Kidney epithelial cell (primary cell): Measurements from ENCODE around the gene TCL1A. TPM values are rescaled to one million over a fixed set of nuclear protein-coding genes. Genes with fewer than 3 reads are reported as not detected.
"Not testable (repeated sequence)": the region's sequence is repeated elsewhere in the genome, so short reads cannot be mapped to it uniquely, and the experiment has no call there.

ENCODE experiments used
- DNase-seq: peaks from one replicate; pipeline ENCODE4 v3.0.0-alpha.2; 2010; ENCODE audit warnings: low read depth
- H3K27me3 ChIP-seq: 2 replicates; pipeline ENCODE4 v1.6.0; 2011; ENCODE audit warnings: low read length; ENCODE audit not compliant: control insufficient read depth, insufficient read depth
- H3K36me3 ChIP-seq: 2 replicates; pipeline ENCODE4 v1.5.1; 2011; ENCODE audit warnings: low read length; ENCODE audit not compliant: control insufficient read depth, insufficient read depth
- H3K4me3 ChIP-seq: 2 replicates; pipeline ENCODE4 v1.5.1; 2011; ENCODE audit warnings: low read depth, mild to moderate bottlenecking, control low read depth, low read length
- total RNA-seq: library from RNA; depleted of rRNA; stranded (reverse); fragments of >200 nt; gene quantifications from 2 replicates; pipeline ENCODE4 v1.2.3, GENCODE V29; 2015
- TF ChIP-seq, protein P1 (sequence below): IDR thresholded peaks from 2 replicates; pipeline ENCODE4 v1.5.1; 2011; ENCODE audit warnings: mild to moderate bottlenecking, moderate library complexity, low read length, control low read depth, inconsistent platforms; ENCODE audit not compliant: insufficient read depth, poor library complexity, severe bottlenecking

The TCL1A gene
- total RNA-seq, 1 donor from 2014 or later = not detected

DNA sequence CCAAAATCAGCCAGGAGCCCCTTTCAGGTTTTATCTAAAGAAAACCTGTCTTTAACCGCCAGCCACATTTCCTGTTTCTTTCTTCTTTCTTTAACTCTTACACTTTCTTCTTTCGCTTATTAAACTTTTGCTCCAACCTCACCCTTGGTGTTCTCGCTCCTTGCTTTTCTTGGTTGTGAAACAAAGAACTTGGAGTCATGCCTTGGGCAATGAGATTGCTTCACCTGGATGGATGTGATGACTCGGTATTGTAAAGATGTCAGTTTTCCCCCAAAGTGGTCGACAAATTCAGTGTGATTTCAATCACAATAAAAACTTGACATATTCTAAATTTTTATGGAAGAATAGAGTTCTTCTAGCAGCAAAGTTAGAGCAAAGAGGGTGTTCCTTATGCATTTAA lies 16.2 kb upstream of the TCL1A start:
- no peaks in the 10 kb centered on the region for H3K36me3 ChIP-seq
- TF ChIP-seq, protein P1, sequence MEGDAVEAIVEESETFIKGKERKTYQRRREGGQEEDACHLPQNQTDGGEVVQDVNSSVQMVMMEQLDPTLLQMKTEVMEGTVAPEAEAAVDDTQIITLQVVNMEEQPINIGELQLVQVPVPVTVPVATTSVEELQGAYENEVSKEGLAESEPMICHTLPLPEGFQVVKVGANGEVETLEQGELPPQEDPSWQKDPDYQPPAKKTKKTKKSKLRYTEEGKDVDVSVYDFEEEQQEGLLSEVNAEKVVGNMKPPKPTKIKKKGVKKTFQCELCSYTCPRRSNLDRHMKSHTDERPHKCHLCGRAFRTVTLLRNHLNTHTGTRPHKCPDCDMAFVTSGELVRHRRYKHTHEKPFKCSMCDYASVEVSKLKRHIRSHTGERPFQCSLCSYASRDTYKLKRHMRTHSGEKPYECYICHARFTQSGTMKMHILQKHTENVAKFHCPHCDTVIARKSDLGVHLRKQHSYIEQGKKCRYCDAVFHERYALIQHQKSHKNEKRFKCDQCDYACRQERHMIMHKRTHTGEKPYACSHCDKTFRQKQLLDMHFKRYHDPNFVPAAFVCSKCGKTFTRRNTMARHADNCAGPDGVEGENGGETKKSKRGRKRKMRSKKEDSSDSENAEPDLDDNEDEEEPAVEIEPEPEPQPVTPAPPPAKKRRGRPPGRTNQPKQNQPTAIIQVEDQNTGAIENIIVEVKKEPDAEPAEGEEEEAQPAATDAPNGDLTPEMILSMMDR = no peak
- no peaks in the 10 kb centered on the region for H3K27me3 ChIP-seq
- DNase-seq = no peak
- H3K4me3 ChIP-seq = no peak overlapping the region

DNA sequence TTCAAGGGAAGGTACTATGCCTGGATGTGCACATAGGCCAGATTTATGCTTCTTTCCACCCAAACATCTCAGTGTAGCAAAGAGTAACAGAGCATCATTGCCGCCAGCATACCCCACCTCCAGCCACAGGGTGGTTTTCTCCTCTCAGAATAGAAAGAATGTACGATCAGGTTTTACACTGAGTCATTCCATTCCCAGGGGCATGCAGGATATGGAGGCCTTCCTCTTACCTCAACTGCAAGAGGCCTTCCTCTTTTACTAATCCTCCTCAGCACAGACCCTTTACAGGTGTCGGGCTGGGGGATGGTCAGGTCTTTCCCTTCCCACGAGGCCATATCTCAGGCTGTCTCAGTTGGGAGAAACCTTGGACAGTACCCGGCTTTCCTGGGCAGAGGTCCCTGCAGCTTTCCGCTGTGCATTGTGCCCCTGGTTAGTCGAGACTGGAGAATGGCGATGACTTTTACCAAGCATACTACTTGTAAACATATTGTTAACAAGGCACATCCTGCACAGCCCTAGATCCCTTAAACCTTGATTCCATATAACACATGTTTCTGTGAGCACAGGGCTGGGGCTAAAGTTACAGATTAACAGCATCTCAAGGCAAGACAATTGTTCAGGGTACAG lies 15.6 kb upstream of the TCL1A start:
- H3K4me3 ChIP-seq, H3K27me3 ChIP-seq, H3K36me3 ChIP-seq, DNase-seq: not testable (repeated sequence)

DNA sequence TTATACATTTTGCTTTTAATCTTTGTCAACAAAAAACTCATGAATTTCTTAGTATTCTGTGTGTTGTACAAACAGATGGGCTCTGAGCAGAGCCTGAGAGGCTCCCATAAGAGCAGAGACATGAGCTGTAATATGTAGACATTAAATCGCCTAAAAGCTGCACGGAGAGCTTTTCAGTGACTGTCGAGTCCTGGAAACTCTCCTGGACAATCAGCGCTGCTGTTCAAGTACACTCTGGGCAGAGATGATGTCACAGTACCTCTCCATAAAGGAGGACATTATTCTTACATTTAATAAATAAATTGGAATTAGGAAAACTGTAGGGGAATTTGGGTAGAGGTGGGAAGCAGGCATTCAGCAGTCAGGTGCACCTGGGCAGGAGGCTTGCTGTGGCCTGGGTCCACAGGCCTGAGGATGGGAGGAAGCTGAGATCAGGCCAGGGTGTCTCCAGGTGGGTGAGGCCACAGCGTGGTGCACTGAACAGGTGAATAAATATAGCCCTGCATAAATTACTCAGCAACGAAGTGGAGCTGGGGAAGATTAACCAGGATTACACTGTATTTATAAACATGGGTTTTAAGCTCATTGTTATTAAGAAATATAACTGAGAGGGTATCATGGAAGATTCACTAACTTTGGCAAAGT lies 13.3 kb upstream of the TCL1A start:
- TF ChIP-seq, protein P1 = no peak
- no peak overlapping the region for H3K4me3 ChIP-seq
- DNase-seq = no peak
- H3K36me3 ChIP-seq = no peaks in the 10 kb centered on the region
- no peaks in the 10 kb centered on the region for H3K27me3 ChIP-seq

DNA sequence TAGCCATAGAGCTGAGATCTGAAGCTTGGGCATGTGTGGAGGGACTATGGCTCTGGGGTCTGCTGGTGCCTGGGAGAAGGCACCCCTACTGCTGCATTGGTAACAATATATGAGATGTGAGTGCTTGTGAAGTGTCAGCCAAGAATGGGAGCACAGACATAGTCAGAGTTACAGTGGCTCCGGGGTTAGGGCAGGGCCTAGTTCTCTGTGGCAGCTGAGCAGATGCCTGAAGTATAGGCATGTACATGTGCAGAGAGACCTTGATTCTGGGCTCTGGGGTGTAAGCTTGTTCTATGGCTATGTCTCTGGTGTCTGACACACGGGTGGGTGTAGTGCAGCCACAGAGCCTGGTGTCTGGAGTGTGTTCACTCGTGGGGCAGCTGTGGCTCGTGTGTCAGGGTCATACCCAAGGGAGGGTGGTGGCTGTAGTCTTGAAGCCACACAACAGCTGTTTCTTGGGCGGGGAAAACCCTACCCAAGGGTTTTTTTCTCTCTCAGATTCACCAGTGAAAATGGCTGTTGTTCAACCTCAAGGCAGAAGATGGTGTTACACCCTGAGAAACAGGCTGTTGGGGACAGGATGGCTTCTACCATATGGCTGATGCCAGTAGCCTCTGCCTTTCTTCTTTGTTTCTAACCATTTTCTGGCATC lies 11.9 kb upstream of the TCL1A start:
- H3K36me3 ChIP-seq = no peaks in the 10 kb centered on the region
- TF ChIP-seq, protein P1 = no peak
- no peak for DNase-seq
- H3K4me3 ChIP-seq = no peak overlapping the region
- H3K27me3 ChIP-seq = no peaks in the 10 kb centered on the region

DNA sequence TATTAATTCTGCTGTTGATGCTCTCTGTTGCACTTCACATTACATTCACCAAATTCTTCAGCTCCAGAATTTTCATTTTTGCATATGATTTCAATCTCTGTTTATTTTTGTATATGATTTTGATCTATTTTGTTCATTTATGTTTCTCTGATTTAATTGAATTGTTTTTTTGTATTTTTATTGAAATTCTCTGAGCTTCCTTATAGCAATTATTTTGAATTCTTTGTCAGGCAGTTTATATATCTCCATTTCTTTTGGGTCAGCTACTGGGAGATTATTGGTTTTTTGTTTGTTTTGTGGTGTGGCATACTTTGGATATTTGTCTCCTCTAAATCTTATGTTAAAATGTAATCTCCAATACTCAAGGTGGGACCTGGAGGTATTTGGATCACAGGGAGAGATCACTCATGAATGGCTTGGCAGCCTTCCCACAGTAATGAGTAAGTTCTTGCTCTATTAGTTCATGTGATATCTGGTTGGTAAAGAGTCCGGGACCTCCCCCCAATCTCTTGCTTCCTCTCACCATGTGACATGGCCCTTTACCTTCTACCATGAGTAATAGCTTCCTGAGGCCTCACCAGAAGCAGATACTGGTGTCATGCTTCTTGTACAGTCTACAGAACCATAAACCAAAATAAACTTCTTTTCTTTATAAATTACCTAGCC lies 8.7 kb upstream of the TCL1A start:
- Histone ChIP-seq H3K36me3 (no peaks in the 10 kb centered on the region), H3K27me3 (no peaks in the 10 kb centered on the region), H3K4me3 (no peak overlapping the region)
- no peak for DNase-seq
- TF ChIP-seq, protein P1 = no peak

DNA sequence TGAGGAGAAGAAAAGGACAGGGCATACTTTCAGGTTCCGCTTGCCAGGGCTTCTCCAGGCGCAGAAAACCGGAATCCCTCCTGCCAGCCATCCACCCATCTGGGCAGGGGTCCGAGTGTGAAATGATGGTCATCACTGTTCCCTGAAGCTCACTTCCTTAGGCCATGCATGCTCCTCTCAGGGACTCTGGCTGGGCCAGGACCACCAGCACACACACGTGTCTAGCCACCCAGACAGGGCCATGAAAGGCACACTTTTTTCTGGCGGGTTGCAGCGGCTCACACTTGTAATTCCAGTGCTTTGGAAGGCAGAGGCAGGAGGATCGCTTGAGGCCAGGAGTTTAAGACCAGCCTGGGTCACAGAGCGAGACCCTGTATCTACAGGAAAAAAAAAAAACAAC lies 1.5 kb downstream of the TCL1A start:
- Histone ChIP-seq H3K4me3 (no peak overlapping the region), H3K36me3 (no peaks in the 10 kb centered on the region), H3K27me3 (no peaks in the 10 kb centered on the region)
- TF ChIP-seq, protein P1 = no peak
- DNase-seq = no peak
